Breast epithelium (tissue), 3 donors: ENCODE data around the gene PARVA.

ENCODE experiments used
- POLR2A ChIP-seq: fragments of 450-650 bp; IDR thresholded peaks from one replicate; pipeline ENCODE4 v1.6.1; 2016; ENCODE audit warnings: antibody characterized with exemption, mild to moderate bottlenecking, moderate library complexity
- POLR2AphosphoS5 ChIP-seq, 3 donors: sonication (generic); formaldehyde crosslinking; IDR thresholded peaks; one replicate each; pipeline ENCODE4 v1.6.1; 2017; ENCODE audit warnings: antibody characterized with exemption in 3 of 3
- TF ChIP-seq, protein P1 (sequence below), 3 donors: fragments of 450-650 bp; IDR thresholded peaks; one replicate each; pipeline ENCODE4 v1.5.1; 2016 to 2017; ENCODE audit warnings: antibody characterized with exemption in 3 of 3, mild to moderate bottlenecking in 3 of 3, moderate library complexity in 3 of 3

DNA sequence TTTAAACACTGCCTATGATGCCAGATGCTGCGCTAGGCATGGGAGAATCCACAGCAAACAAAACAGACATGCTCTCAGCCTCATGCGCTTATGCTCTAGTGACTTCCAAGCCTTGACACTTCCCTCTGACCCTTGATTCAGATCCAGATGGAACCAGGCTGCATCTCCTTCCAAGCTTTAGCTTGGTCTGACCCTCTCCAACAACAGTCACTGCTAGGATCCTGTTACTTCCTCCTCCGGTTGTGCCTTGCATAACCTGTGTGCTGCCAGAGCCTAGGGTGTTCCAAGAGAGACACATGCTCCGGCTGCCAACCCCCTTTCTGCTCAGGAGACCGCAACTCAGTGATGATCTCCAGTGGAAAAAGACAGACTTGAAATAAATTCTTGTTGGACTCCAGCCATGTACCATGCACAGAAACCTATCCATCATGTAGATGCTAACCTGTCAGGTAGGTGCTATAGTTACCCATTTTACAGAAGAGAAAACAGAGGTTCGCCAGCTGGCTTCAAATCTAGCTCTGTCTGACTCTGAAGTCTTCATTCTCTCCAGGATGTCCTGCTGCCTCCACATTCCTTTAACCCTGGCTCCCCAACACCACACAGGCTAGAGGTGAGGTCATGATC, 160.5 kb downstream of the PARVA start:
- TF ChIP-seq, protein P1, sequence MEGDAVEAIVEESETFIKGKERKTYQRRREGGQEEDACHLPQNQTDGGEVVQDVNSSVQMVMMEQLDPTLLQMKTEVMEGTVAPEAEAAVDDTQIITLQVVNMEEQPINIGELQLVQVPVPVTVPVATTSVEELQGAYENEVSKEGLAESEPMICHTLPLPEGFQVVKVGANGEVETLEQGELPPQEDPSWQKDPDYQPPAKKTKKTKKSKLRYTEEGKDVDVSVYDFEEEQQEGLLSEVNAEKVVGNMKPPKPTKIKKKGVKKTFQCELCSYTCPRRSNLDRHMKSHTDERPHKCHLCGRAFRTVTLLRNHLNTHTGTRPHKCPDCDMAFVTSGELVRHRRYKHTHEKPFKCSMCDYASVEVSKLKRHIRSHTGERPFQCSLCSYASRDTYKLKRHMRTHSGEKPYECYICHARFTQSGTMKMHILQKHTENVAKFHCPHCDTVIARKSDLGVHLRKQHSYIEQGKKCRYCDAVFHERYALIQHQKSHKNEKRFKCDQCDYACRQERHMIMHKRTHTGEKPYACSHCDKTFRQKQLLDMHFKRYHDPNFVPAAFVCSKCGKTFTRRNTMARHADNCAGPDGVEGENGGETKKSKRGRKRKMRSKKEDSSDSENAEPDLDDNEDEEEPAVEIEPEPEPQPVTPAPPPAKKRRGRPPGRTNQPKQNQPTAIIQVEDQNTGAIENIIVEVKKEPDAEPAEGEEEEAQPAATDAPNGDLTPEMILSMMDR (IDR thresholded peaks at IDR 0.05), result no peak
- TF ChIP-seq POLR2AphosphoS5 (IDR thresholded peaks at IDR 0.05), result no peak
- TF ChIP-seq POLR2A, result no peak
